ENCODE measurements around the gene GPRC5A.

The GPRC5A gene

DNA sequence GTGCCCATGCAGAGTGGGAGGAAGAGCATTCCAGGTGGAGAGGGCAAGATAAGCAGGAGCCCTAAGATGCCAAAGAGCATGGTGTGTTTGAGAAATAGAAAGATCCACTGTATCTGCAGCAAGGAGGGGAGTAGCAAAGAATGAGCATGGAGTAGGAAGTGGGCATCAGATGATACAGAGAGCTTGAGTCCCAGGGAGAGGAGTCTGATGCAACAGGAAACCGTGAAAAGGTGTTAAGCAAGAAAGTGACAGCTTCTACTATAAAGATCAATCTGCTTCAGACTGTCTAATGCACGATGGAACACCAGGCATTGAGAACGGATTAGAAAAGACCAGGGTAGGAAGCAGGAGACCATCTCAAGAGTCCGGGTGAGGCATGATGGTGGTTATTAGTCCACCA is 72.9 kb downstream of the GPRC5A start:
- no peak for TF ChIP-seq CTCF (IDR thresholded peaks at IDR 0.05; ENCODE audit: borderline replicate concordance, insufficient read depth, low read depth, low read length)
- H3K4me3 ChIP-seq (ENCODE audit: low read depth, low read length) = no peak overlapping the region

- TF ChIP-seq CTCF (IDR thresholded peaks at IDR 0.05; ENCODE audit: borderline replicate concordance, insufficient read depth, low read depth, low read length) = no peak
- no peak overlapping the region for H3K4me3 ChIP-seq (ENCODE audit: low read depth, low read length)
Observed at GRCh38 chr12:12965836-12966235, 74.5 kb downstream of the GPRC5A start.
